HG03108 (cell line): ENCODE results near the gene DAD1.
"Not testable (repeated sequence)": the region's sequence is repeated elsewhere in the genome, so short reads cannot be mapped to it uniquely, and the experiment has no call there.

Experiments
- ATAC-seq: cut with Tn5 transposase; IDR thresholded peaks from one replicate; pipeline ENCODE4 v1.9.1; 2021; ENCODE audit warnings: moderate library complexity; ENCODE audit not compliant: unreplicated experiment

DAD1 gene

GRCh38 chr14:22599349-22599748, 10.3 kb upstream of the DAD1 start:
- ATAC-seq, result no peak

GRCh38 chr14:22598896-22599244, 9.8 kb upstream of the DAD1 start:
- ATAC-seq, result no peak

- ATAC-seq, result peak; percentile 87
These were observed 9.3 kb upstream of the DAD1 start, which contains the start of gene ABHD4 for GRCh38 chr14:22598099-22598895. Gene ABHD4 (plus strand): TSS chr14:22598300. CDS start chr14:22598307, 7 bp downstream.

GRCh38 chr14:22597771-22598098, 8.7 kb upstream of the DAD1 start:
- ATAC-seq, result peak; percentile 24

DNA sequence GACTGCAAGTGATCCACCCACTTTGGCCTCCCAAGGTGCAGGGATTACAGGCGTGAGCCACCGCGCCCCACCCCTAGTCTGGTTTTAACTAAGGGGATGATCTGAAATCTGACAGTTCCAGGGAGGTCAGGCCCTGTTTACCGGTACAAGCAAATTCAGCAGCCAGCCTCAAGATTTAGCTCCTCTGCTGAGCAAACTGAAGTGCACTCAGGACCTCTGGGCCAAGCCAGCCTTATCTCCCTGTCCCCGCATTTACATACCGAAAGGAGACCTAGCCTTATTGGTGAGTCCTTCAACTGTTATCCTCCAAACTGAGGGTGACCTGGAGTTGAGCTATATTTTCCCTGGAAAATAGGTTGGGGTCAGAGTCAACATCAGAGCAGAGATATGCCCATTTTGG, 8.2 kb upstream of the DAD1 start:
- ATAC-seq, result no peak

- ATAC-seq, result no peak
These were observed 7.4 kb upstream of the DAD1 start for GRCh38 chr14:22596354-22596879.

- ATAC-seq, result no peak
These were observed 5.2 kb upstream of the DAD1 start for GRCh38 chr14:22594156-22594716.

DNA sequence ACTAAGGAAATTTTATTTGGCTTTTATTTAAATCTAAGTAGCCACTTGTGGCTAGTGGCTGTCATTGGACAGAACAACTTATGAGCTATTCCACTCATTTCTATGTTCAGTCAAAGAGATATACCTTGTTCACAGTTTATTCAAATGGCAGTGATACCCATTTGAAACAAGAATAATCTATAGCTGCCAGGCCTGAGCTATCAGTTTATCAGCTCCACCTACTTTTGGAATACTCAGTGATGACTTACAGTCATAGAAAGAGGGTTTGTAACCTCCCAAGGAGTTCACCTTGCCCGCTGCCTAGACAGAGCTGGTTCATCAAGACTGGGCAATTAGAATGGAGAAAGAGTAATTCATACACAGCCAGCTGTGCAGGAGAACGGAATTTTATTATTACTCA, 4.6 kb upstream of the DAD1 start:
- ATAC-seq, result no peak

GRCh38 chr14:22593189-22593588, 4.2 kb upstream of the DAD1 start:
- ATAC-seq, result no peak

DNA sequence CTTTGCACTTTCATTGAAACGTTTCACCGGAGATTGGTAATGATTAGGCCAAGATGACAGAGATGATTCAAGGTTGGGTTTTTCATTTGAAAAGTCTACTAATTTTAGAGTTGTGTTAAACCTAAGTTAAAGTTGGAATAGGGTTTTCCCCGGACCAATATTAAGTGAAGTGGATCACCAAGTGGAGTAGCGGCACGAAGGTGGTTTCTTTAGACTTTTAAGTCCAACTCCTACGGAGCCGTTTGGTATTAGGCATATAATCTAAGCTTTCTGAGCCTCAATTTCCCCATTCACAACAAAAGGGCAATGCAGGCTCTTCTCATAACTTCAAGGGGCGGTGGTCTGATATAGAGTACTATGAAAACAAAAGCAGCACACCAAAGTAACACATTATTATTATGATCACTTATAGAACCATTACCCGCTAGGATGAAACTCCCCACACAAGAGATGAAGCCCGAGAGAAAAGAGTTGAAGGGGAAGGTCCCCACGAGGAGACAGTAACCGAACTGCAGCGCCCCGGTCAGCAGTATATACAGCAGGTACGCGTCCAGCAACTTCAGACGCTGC, 413 bp downstream of the DAD1 start:
- ATAC-seq, result no peak

DNA sequence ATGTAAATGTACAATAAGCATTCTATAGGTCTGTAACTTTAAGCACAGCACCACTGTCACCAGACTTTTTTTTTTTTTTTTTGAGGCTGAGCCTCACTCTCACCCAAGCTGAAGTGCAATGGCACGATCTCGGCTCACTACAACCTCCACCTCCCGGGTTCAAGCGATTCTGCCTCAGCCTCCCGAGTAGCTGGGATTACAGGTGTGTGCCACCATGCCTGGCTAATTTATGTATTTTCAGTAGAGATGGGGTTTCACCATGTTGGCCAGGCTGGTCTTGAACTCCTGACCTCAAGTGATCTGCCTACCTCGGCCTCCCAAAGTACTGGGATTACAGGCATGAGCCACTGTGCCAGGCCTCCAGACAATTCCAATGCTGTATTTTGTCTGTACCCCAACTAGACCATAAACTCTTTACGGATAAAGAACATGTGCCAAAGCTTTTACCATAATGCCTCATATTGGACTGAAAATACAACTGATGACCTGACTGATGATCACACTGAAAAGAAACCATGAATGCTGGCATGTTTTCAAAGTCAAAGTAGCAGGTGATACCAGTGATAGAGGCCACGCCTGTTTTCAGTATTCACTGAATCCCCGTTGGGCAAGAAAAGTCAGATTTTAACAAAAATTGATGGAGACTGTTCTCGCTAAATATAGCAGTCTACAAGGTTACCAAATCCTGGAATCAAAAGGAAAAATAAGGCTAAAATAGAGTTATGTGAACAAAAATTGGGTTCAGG, 1.2 kb downstream of the DAD1 start:
- not testable (repeated sequence) for ATAC-seq

DNA sequence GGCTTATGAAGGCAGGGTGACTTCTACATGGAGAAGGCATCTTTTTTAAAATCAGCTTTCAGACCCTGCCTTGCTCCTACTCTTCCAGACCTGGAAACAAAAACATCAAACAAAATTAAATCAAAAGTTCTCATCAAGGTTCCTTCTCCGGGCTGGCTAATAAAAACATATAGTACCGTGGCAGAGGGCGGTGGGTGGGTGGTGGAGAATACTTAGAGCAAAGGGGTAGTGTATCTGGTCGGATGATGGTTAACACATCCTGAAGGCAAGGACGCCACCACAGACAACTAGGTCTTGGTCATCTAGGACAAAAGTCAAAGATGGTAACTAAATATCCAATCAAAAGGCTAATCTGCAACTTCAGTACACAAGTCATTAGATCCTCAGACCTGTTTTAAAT, 1.8 kb downstream of the DAD1 start:
- no peak for ATAC-seq

DNA sequence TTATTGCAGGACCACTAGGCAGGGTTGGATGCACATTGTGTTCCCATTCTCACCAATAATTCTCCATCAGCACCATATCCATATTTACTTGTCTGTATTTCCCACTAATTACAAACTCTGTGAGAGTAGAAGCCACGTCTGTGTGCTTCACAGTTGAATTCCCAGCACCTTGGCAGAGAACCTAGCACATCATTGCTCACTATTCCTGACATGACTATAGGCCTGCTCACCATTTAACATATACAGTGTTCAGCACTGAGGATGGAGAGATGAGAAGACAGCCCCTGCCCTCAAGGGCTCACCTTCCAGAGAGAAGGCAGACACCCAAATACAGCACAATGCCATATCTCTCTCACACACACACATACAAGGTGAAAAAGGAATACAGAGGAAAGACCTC, 5.0 kb downstream of the DAD1 start:
- ATAC-seq, result no peak

DNA sequence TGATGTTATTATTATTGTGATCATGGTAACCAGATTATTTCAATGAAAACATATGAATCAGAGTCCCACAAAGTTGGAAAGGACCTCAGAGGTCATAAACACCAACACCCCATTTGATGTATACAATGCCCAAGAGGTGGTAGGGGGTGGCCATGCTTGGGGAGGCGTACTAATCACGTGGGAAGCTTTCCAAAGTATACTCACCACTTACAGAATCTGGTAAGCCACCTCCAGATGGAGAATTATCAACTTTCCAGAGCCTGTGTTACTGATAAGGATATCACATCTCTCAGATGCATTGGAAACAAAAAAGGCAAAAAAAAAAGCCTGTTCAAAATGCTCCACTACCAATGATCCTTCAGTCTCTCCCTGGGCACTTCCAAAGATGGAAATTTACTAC, 8.4 kb downstream of the DAD1 start:
- ATAC-seq, result no peak

DNA sequence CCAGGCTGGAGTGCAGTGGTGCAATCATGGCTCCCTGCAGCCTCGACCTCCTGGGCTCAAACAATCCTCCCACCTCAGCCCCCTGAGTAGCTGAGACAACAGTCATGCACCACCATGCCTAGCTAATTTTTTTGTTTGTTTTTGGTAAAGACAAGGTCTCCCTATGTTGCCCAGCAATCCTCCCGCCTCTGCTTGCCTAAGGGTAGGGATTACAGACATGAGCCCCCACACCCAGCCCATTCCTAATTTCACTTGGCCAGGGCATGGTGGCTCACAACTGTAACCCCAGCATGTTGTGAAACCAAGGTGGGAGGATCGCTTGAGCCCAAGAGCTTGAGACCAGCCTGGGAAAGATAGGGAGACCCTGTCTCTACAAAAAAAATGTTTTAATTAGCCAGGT, 9.1 kb downstream of the DAD1 start:
- no peak for ATAC-seq

DNA sequence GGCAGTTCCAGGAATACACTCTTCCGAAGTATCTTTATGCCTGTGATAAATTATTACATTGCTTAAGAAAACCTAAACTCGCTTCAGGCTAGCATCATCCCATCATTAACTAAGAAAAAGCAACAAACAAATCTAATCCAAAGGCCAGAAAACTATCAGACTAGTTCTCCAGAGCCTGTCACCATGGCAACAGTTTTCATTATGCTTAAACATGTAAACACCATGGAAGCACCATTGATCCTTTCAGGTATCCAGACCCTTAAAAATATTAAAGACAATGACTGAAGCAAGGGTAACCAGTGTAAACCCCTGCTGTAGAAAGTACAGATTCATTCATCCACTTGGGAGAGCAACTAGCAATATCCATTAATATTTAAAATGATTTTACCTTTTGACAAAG, 9.8 kb downstream of the DAD1 start:
- no peak for ATAC-seq

GRCh38 chr14:22577334-22577908, 11.6 kb downstream of the DAD1 start:
- ATAC-seq, result no peak

DNA sequence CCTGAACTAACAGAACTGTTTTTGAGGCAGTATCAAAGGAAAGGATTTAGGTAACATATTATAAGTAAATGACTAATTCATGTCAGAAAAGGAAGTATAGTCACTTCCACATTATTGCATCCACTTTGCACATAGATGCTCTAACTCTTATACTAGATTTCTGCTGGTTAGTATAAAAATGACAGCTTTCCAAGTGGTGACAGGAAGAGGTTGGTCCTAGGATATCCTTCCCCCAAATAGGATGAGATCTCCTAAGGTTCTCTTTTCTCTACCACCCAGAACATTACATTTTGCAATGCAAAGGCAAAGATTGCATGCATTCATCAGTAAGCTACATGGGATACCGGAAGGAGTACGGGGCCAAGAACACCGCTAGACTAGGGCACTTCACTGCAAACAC, 15.2 kb downstream of the DAD1 start:
- no peak for ATAC-seq

DNA sequence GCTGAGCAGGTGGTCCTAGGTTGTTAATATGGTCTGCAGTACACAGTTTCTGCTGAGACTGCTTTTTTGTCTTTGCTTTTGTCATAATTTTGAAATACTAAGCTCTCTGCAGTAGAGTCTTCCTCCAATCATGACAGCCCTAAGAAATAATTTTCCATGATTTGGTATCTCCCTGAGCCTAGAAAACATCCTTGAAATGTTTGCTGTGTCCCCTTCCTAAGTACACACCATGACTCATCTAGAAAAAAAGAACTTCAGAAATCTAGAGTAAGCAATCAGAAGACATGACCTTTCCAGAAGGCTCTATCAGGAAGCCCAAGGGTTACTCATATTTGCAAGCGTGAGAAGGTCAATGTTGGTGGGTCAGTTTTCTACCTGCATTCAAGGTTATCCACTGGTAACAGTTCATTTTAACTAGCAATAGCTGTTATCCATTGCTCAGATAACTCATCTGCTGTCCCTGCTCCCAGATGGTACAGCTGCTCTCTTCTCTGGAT, 16.4 kb downstream of the DAD1 start:
- no peak for ATAC-seq

DNA sequence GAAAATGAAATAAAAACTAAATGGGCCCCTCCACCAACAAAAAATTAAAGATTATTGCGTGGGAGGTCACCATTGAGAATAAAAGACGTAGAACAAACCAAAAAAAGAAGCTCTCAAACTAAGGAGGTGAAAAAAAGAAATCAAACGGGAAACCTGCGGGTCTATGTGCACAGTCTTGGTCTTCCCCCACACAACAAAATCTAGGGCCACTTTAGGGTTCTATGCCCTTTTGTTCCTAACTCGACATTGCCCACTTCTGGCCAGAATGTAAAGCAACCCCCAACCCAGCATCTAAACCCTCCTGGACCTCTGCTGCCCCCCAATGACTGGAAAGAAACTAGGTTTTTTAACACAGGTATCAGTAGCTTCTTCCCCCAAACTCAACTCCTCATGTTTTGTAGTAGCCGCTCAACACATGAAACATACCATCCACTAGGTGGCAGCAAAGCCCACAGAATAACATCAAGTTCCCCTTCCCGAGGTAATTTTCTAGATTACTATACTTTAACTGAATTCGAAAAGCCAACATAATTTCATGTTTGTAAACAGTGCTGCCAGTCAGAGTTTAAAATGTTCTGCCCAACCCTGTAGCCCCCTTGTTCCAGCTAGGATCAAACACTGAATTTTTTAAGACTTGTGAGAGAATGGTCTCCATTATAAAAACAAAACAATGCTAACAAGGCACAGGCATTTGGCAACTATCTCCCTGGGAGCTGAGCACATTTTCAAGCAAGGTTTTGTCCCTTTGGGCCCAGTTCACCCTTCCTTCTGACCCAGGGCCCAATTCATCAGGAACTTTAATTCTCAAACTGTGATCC, 18.7 kb downstream of the DAD1 start:
- ATAC-seq, result peak; percentile 48
